Measurements from ENCODE around the gene FUS. TPM values are rescaled to one million over a fixed set of nuclear protein-coding genes. Genes with fewer than 3 reads are reported as not detected.

The FUS gene
- total and polyA plus RNA-seq, 2 of the 13 experiments (the other 11 are each of a cell fraction or from before 2014, with no cell fraction given): 68.1 to 168 TPM

DNA sequence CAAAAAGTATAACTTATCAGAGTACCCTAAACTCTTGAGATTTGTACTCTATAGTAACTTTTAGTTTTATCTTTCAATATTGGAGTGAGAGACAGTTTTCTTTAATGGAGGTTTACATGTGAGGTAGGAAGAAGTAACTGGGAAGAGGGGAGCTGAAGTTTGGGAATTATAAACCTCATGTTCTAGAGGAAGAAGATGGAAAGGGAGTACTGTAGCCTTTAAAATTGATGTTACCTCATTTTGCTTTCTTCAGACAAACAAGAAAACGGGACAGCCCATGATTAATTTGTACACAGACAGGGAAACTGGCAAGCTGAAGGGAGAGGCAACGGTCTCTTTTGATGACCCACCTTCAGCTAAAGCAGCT is 9.5 kb downstream of the FUS start:
- Histone ChIP-seq H3K27me3 (ENCODE audit: control insufficient read depth in 1 of 2, insufficient read depth in 2 of 2, low read length in 2 of 2) (no peaks in the 10 kb centered on the region), H3K4me2 (ENCODE audit: low read depth, low read length) (no peak overlapping the region), H3K4me3 (replicated peaks in 1 of 3; ENCODE audit: insufficient read depth in 1 of 3, low read depth in 2 of 3, low read length in 3 of 3) (no peak overlapping the region), H3K36me3 (replicated peaks in 1 of 2; ENCODE audit: control insufficient read depth in 1 of 2, insufficient read depth in 2 of 2, low read length in 2 of 2) (peaks cover 57 to 99% of the 10 kb centered on the region in 2 experiments), H3K9me3 (ENCODE audit: low read length) (no peaks in the 10 kb centered on the region), H3K27ac (ENCODE audit: extremely low read length, insufficient read depth, low read length) (peak overlapping the region; percentile 3), H4K20me1 (ENCODE audit: insufficient read depth, low read length) (peaks cover 72% of the 10 kb centered on the region), H3K9ac (ENCODE audit: insufficient read depth, low read depth, low read length) (no peak overlapping the region), H3K4me1 (ENCODE audit: insufficient read depth, low read length) (peaks cover 24% of the 10 kb centered on the region), H2AFZ (ENCODE audit: low read length) (no peak overlapping the region), H3K79me2 (ENCODE audit: insufficient read depth, low read length) (peaks cover 20% of the 10 kb centered on the region)
- FAIRE-seq (no peak), DNase-seq (ENCODE audit: low spot score) (no peak), ATAC-seq (no peak)
- no peak for TF ChIP-seq SPEN (CRISPR knock-in tag; IDR thresholded peaks at IDR 0.05; ENCODE audit: low read depth)
- TF ChIP-seq, protein P1, sequence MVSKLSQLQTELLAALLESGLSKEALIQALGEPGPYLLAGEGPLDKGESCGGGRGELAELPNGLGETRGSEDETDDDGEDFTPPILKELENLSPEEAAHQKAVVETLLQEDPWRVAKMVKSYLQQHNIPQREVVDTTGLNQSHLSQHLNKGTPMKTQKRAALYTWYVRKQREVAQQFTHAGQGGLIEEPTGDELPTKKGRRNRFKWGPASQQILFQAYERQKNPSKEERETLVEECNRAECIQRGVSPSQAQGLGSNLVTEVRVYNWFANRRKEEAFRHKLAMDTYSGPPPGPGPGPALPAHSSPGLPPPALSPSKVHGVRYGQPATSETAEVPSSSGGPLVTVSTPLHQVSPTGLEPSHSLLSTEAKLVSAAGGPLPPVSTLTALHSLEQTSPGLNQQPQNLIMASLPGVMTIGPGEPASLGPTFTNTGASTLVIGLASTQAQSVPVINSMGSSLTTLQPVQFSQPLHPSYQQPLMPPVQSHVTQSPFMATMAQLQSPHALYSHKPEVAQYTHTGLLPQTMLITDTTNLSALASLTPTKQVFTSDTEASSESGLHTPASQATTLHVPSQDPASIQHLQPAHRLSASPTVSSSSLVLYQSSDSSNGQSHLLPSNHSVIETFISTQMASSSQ (IDR thresholded peaks at IDR 0.05; ENCODE audit: low read depth): no peak
- TF ChIP-seq, protein P1 (CRISPR knock-in tag; IDR thresholded peaks at IDR 0.05; ENCODE audit: borderline replicate concordance): no peak
- ChIA-PET POLR2A (interaction anchor here (1.2 kb wide), 1 partner anchor 9 kb away, joined by 5 read pairs; no protein-coding TSS in a partner anchor), CTCF (ENCODE audit: low intra/inter-chr PET ratio, low total read pairs) (no interaction called here)
- intact Hi-C loops (cut with micrococcal nuclease; ENCODE audit: unreplicated experiment): no loop called here
- WGBS (ENCODE audit: low lambda C conversion rate): 96% methylated on average over 2 of the region's 2 CpGs
- BruUV-seq (replicated peaks): no TSS peak
- in situ Hi-C loops (cut with HindIII; ENCODE audit: extremely low pct_ligation_motif_present, low pct_unique_long_range_greater_than_20kb): no loop called here

DNA sequence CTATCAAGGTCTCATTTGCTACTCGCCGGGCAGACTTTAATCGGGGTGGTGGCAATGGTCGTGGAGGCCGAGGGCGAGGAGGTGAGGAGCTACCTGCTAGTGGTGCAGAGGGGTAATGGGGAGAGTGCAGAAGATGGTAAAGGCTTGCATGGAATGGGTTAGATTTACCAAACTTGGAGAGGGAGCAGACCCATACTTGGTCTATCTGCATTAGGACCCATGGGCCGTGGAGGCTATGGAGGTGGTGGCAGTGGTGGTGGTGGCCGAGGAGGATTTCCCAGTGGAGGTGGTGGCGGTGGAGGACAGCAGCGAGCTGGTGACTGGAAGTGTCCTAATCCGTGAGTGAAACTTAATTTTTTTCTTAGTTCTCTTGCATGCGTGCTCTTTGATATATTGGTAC is 10.1 kb downstream of the FUS start:
- FAIRE-seq: no peak
- ChIA-PET CTCF (ENCODE audit: low intra/inter-chr PET ratio, low total read pairs) (no interaction called here), POLR2A (interaction anchor here (0.8 to 2.6 kb wide), 3 partner anchors 9 to 10 kb away, joined by 3 to 13 read pairs (median 5); partner anchors contain the start of gene FUS)
- no peak for DNase-seq (ENCODE audit: low spot score)
- peaks cover 65% of the 10 kb centered on the region for H4K20me1 ChIP-seq (ENCODE audit: insufficient read depth, low read length)
- peaks cover 58 to 99% of the 10 kb centered on the region in 2 experiments for H3K36me3 ChIP-seq (replicated peaks in 1 of 2; ENCODE audit: control insufficient read depth in 1 of 2, insufficient read depth in 2 of 2, low read length in 2 of 2)
- ATAC-seq: no peak; the same call in 1 of the 3 replicates
- no peaks in the 10 kb centered on the region for H3K27me3 ChIP-seq (ENCODE audit: control insufficient read depth in 1 of 2, insufficient read depth in 2 of 2, low read length in 2 of 2)
- H3K4me3 ChIP-seq (replicated peaks in 1 of 3; ENCODE audit: insufficient read depth in 1 of 3, low read depth in 2 of 3, low read length in 3 of 3): no peak overlapping the region
- no TSS peak for BruUV-seq (replicated peaks)
- H3K79me2 ChIP-seq (ENCODE audit: insufficient read depth, low read length): peaks cover 16% of the 10 kb centered on the region
- no peak overlapping the region for H3K9ac ChIP-seq (ENCODE audit: insufficient read depth, low read depth, low read length)
- no peak overlapping the region for H3K4me2 ChIP-seq (ENCODE audit: low read depth, low read length)
- H2AFZ ChIP-seq (ENCODE audit: low read length): no peak overlapping the region
- H3K4me1 ChIP-seq (ENCODE audit: insufficient read depth, low read length): peaks cover 17% of the 10 kb centered on the region
- H3K9me3 ChIP-seq (ENCODE audit: low read length): no peaks in the 10 kb centered on the region
- intact Hi-C loops (cut with micrococcal nuclease; ENCODE audit: unreplicated experiment) (no loop called here), in situ Hi-C loops (cut with HindIII; ENCODE audit: extremely low pct_ligation_motif_present, low pct_unique_long_range_greater_than_20kb) (no loop called here)
- peak overlapping the region; percentile 3 for H3K27ac ChIP-seq (ENCODE audit: extremely low read length, insufficient read depth, low read length)
- WGBS (ENCODE audit: low lambda C conversion rate): 98% methylated on average over 12 of the region's 12 CpGs
- TF ChIP-seq AGO2 (optimal IDR thresholded peaks at IDR 0.05; ENCODE audit: low read depth, low read length) (peak; percentile 55), DMAP1 (CRISPR knock-in tag; IDR thresholded peaks at IDR 0.05) (no peak), POLR2A (IDR thresholded peaks at IDR 0.05; ENCODE audit: insufficient read depth in 1 of 2, low read depth in 2 of 2, low read length in 2 of 2) (peak in 1 of 2 experiments; percentile 31; a peak in 2 of 4 replicates)
- TF ChIP-seq, protein P2, sequence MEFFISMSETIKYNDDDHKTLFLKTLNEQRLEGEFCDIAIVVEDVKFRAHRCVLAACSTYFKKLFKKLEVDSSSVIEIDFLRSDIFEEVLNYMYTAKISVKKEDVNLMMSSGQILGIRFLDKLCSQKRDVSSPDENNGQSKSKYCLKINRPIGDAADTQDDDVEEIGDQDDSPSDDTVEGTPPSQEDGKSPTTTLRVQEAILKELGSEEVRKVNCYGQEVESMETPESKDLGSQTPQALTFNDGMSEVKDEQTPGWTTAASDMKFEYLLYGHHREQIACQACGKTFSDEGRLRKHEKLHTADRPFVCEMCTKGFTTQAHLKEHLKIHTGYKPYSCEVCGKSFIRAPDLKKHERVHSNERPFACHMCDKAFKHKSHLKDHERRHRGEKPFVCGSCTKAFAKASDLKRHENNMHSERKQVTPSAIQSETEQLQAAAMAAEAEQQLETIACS (CRISPR knock-in tag; IDR thresholded peaks at IDR 0.05): no peak
- TF ChIP-seq, protein P3, sequence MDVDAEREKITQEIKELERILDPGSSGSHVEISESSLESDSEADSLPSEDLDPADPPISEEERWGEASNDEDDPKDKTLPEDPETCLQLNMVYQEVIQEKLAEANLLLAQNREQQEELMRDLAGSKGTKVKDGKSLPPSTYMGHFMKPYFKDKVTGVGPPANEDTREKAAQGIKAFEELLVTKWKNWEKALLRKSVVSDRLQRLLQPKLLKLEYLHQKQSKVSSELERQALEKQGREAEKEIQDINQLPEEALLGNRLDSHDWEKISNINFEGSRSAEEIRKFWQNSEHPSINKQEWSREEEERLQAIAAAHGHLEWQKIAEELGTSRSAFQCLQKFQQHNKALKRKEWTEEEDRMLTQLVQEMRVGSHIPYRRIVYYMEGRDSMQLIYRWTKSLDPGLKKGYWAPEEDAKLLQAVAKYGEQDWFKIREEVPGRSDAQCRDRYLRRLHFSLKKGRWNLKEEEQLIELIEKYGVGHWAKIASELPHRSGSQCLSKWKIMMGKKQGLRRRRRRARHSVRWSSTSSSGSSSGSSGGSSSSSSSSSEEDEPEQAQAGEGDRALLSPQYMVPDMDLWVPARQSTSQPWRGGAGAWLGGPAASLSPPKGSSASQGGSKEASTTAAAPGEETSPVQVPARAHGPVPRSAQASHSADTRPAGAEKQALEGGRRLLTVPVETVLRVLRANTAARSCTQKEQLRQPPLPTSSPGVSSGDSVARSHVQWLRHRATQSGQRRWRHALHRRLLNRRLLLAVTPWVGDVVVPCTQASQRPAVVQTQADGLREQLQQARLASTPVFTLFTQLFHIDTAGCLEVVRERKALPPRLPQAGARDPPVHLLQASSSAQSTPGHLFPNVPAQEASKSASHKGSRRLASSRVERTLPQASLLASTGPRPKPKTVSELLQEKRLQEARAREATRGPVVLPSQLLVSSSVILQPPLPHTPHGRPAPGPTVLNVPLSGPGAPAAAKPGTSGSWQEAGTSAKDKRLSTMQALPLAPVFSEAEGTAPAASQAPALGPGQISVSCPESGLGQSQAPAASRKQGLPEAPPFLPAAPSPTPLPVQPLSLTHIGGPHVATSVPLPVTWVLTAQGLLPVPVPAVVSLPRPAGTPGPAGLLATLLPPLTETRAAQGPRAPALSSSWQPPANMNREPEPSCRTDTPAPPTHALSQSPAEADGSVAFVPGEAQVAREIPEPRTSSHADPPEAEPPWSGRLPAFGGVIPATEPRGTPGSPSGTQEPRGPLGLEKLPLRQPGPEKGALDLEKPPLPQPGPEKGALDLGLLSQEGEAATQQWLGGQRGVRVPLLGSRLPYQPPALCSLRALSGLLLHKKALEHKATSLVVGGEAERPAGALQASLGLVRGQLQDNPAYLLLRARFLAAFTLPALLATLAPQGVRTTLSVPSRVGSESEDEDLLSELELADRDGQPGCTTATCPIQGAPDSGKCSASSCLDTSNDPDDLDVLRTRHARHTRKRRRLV (CRISPR knock-in tag; IDR thresholded peaks at IDR 0.05): no peak

All from HepG2 (cell line).